Neural progenitor cell (in vitro differentiated cells): ENCODE measurements around the gene PSMC4. TPM values are rescaled to one million over a fixed set of nuclear protein-coding genes. Genes with fewer than 3 reads are reported as not detected.

Experiments used
- DNase-seq: peaks from one replicate; pipeline ENCODE4 v3.0.0-alpha.2; 2016; ENCODE audit warnings: low spot score
- H2AFZ ChIP-seq: fragments of 200-600 bp; sonication (generic); replicated peaks from 2 replicates; pipeline ENCODE4 v1.6.1; 2016; ENCODE audit warnings: antibody characterized with exemption
- H3F3A ChIP-seq: fragments of 200-600 bp; sonication (generic); 2 replicates; pipeline ENCODE4 v1.6.1; 2016; ENCODE audit warnings: antibody characterized with exemption, low read depth
- H3K27ac ChIP-seq: fragments of 200-600 bp; sonication (generic); 2 replicates; pipeline ENCODE4 v1.5.1; 2016; ENCODE audit warnings: mild to moderate bottlenecking
- H3K27me3 ChIP-seq: fragments of 200-600 bp; sonication (generic); 2 replicates; pipeline ENCODE4 v1.6.1; 2016; ENCODE audit warnings: mild to moderate bottlenecking, moderate library complexity
- H3K36me3 ChIP-seq: fragments of 200-600 bp; sonication (generic); 2 replicates; pipeline ENCODE4 v1.5.1; 2016
- H3K4me1 ChIP-seq: fragments of 200-600 bp; sonication (generic); 2 replicates; pipeline ENCODE4 v1.6.1; 2016; ENCODE audit warnings: mixed run types
- H3K4me2 ChIP-seq: fragments of 200-600 bp; sonication (generic); 2 replicates; pipeline ENCODE4 v1.6.1; 2016
- H3K4me3 ChIP-seq: fragments of 200-600 bp; sonication (generic); 2 replicates; pipeline ENCODE4 v1.5.1; 2016
- H3K79me2 ChIP-seq: fragments of 200-600 bp; sonication (generic); 2 replicates; pipeline ENCODE4 v1.6.1; 2016; ENCODE audit warnings: low read depth
- H3K9ac ChIP-seq: fragments of 200-600 bp; sonication (generic); 2 replicates; pipeline ENCODE4 v1.6.1; 2016
- H3K9me3 ChIP-seq: fragments of 200-600 bp; sonication (generic); 2 replicates; pipeline ENCODE4 v1.5.1; 2016; ENCODE audit warnings: low read depth
- H4K20me1 ChIP-seq: fragments of 200-600 bp; sonication (generic); 2 replicates; pipeline ENCODE4 v1.6.1; 2016; ENCODE audit warnings: low read depth
- H3K27ac Mint-ChIP-seq: 3 replicates; pipeline ENCODE4 v1.8.0; 2021; ENCODE audit warnings: mixed read lengths
- H3K27me3 Mint-ChIP-seq: 2 replicates; pipeline ENCODE4 v1.8.0; 2022; ENCODE audit warnings: low read depth, mild to moderate bottlenecking, inconsistent platforms, moderate library complexity, mixed read lengths; ENCODE audit not compliant: insufficient read depth
- H3K36me3 Mint-ChIP-seq: 3 replicates; pipeline ENCODE4 v1.8.0; 2021; ENCODE audit warnings: mixed read lengths
- H3K4me1 Mint-ChIP-seq: 3 replicates; pipeline ENCODE4 v1.8.0; 2021; ENCODE audit warnings: mixed read lengths
- H3K4me3 Mint-ChIP-seq: 3 replicates; pipeline ENCODE4 v1.8.0; 2021; ENCODE audit warnings: mild to moderate bottlenecking, moderate library complexity, mixed read lengths
- H3K9me3 Mint-ChIP-seq: 3 replicates; pipeline ENCODE4 v1.8.0; 2020; ENCODE audit warnings: mixed read lengths
- EZH2 ChIP-seq: fragments of 200-600 bp; sonication (generic); IDR thresholded peaks from 2 replicates; pipeline ENCODE4 v1.6.1; 2017; ENCODE audit warnings: antibody characterized with exemption, mild to moderate bottlenecking, moderate library complexity
- EZH2phosphoT487 ChIP-seq: fragments of 200-600 bp; sonication (generic); IDR thresholded peaks from 2 replicates; pipeline ENCODE4 v1.6.1; 2017; ENCODE audit warnings: antibody characterized with exemption
- total RNA-seq: library from RNA; depleted of rRNA; stranded (reverse); fragments of >200 nt; gene quantifications from 2 replicates; pipeline ENCODE4 v1.2.3, GENCODE V29; 2015; ENCODE audit warnings: low replicate concordance
- TF ChIP-seq, protein P1 (sequence below): fragments of 200-600 bp; sonication (generic); IDR thresholded peaks from 2 replicates; pipeline ENCODE4 v1.5.1; 2017; ENCODE audit warnings: antibody characterized with exemption, mild to moderate bottlenecking

The PSMC4 gene
- total RNA-seq, 1 donor from 2014 or later, result 68.7 TPM

DNA sequence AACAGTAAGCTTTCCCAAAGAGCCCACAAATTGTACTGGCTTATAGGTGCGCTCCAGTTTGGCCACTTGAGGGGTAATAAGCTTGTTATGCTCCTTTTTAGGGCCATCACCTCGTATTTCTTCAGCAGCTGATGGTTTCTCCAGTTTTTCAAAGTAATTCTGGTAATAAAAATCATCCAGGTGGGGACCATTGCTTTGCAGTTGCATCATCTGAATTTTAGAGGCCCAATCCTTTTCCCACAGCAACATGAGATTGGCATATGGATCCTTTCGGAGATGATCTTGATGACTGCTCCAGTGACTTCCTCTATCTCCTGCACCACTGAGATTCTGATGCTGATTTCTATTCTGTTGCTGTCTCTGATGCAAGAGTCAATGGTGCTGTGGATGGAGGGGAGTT, 53.0 kb downstream of the PSMC4 start:
- Histone ChIP-seq H3K4me1 (no peaks in the 10 kb centered on the region), H3F3A (peaks cover 4% of the 10 kb centered on the region), H3K9ac (no peak overlapping the region), H4K20me1 (no peaks in the 10 kb centered on the region), H3K27ac (no peak overlapping the region), H3K9me3 (peaks cover 26% of the 10 kb centered on the region), H3K27me3 (no peaks in the 10 kb centered on the region), H3K36me3 (peaks cover 6% of the 10 kb centered on the region), H3K79me2 (no peaks in the 10 kb centered on the region), H3K4me2 (no peak overlapping the region), H2AFZ (no peak overlapping the region), H3K4me3 (no peak overlapping the region)
- DNase-seq, result no peak
- no peak overlapping the region for H3K4me3 Mint-ChIP-seq
- no peak overlapping the region for H3K27ac Mint-ChIP-seq
- H3K27me3 Mint-ChIP-seq, result peaks cover 4% of the 10 kb centered on the region
- peaks cover 14% of the 10 kb centered on the region for H3K36me3 Mint-ChIP-seq
- peaks cover 64% of the 10 kb centered on the region for H3K9me3 Mint-ChIP-seq
- TF ChIP-seq EZH2phosphoT487, result no peak
- no peak for TF ChIP-seq EZH2
- TF ChIP-seq, protein P1, sequence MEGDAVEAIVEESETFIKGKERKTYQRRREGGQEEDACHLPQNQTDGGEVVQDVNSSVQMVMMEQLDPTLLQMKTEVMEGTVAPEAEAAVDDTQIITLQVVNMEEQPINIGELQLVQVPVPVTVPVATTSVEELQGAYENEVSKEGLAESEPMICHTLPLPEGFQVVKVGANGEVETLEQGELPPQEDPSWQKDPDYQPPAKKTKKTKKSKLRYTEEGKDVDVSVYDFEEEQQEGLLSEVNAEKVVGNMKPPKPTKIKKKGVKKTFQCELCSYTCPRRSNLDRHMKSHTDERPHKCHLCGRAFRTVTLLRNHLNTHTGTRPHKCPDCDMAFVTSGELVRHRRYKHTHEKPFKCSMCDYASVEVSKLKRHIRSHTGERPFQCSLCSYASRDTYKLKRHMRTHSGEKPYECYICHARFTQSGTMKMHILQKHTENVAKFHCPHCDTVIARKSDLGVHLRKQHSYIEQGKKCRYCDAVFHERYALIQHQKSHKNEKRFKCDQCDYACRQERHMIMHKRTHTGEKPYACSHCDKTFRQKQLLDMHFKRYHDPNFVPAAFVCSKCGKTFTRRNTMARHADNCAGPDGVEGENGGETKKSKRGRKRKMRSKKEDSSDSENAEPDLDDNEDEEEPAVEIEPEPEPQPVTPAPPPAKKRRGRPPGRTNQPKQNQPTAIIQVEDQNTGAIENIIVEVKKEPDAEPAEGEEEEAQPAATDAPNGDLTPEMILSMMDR, result no peak
- H3K4me1 Mint-ChIP-seq, result no peaks in the 10 kb centered on the region

DNA sequence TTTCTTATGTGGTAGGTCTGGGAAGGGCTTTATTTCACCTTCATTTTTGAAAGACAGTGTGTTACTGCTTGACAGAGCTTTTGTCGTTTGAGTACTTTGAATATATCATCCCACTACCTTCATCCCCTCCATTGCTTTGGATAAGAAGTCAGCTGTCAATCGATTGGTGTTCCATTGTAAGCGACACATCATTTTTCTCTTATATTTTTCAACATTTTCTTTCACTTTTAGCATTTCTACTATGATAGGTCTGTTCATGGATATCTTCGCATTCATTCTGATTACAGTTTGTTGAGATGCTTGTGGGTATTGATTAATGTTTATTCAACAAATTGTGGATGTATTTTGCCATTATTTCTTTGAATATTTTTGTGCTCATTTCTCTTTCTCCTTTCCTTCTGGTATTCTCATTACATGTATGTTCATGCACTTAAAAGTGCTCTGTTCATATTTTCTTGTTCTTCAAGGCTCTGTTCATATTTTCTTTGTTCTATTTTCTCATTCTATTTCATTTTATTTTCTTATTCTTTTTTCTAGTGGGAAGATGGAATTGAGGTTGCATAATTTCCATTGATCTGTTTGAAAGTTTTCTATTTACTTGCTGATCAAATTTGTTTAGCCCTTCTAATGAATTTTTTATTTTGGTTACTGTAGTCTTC, 55.1 kb downstream of the PSMC4 start:
- Histone ChIP-seq H3K4me2 (no peak overlapping the region), H4K20me1 (no peaks in the 10 kb centered on the region), H3K27me3 (no peaks in the 10 kb centered on the region), H3K4me1 (no peaks in the 10 kb centered on the region), H3K4me3 (no peak overlapping the region), H3K9me3 (peaks cover 41% of the 10 kb centered on the region), H3K36me3 (peaks cover 6% of the 10 kb centered on the region), H3K9ac (no peak overlapping the region), H3F3A (peaks cover 4% of the 10 kb centered on the region), H2AFZ (no peak overlapping the region), H3K79me2 (no peaks in the 10 kb centered on the region), H3K27ac (no peak overlapping the region)
- DNase-seq, result no peak
- Mint-ChIP-seq H3K27ac (no peak overlapping the region), H3K27me3 (peaks cover 6% of the 10 kb centered on the region), H3K4me1 (no peaks in the 10 kb centered on the region), H3K9me3 (peaks cover 74% of the 10 kb centered on the region), H3K4me3 (no peak overlapping the region), H3K36me3 (peaks cover 22% of the 10 kb centered on the region)
- TF ChIP-seq EZH2 (no peak), EZH2phosphoT487 (no peak)
- TF ChIP-seq, protein P1, result no peak

DNA sequence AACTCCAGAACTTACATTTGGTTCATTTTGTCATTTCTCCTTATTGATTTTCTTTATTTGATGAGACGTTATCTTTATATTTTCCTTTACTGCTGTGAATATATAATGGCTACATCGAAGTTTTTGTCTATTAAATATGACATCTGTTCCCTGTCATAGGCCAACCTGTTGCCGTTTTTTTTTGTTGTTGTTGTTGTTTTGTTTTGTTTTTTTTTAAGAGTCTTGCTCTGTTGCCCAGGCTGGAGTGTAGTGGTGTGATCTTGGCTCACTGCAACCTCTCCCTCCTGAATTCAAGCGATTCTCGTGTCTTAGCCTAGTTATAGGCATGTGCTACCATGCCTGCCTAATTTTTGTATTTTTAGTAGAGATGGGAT, 55.6 kb downstream of the PSMC4 start:
- H3K27me3 Mint-ChIP-seq, result peaks cover 6% of the 10 kb centered on the region
- no peak for DNase-seq
- peaks cover 6% of the 10 kb centered on the region for H3K36me3 ChIP-seq
- H3K36me3 Mint-ChIP-seq, result peaks cover 22% of the 10 kb centered on the region
- no peaks in the 10 kb centered on the region for H3K4me1 ChIP-seq
- TF ChIP-seq, protein P1, result no peak
- no peak for TF ChIP-seq EZH2
- no peak for TF ChIP-seq EZH2phosphoT487
- H3K9ac ChIP-seq, result no peak overlapping the region
- H3F3A ChIP-seq, result peaks cover 4% of the 10 kb centered on the region
- H3K27ac Mint-ChIP-seq, result no peak overlapping the region
- H3K27me3 ChIP-seq, result no peaks in the 10 kb centered on the region
- H3K9me3 Mint-ChIP-seq, result peaks cover 73% of the 10 kb centered on the region
- H3K4me2 ChIP-seq, result no peak overlapping the region
- H3K4me3 Mint-ChIP-seq, result no peak overlapping the region
- no peak overlapping the region for H3K27ac ChIP-seq
- no peaks in the 10 kb centered on the region for H4K20me1 ChIP-seq
- peaks cover 43% of the 10 kb centered on the region for H3K9me3 ChIP-seq
- H3K4me3 ChIP-seq, result no peak overlapping the region
- H3K4me1 Mint-ChIP-seq, result no peaks in the 10 kb centered on the region
- no peaks in the 10 kb centered on the region for H3K79me2 ChIP-seq
- H2AFZ ChIP-seq, result no peak overlapping the region

Other genes starting within 250 kb of the PSMC4 start
- not detected in 2 replicates for gene CLC, start 233.1 kb upstream of the PSMC4 start, total RNA-seq
- not detected in 2 replicates for gene LEUTX, start 192.3 kb upstream of the PSMC4 start, total RNA-seq
- 7.8 and 26.8 TPM in 2 replicates for gene DYRK1B, start 137.0 kb upstream of the PSMC4 start, total RNA-seq
- gene FBL, start 124.8 kb upstream of the PSMC4 start, total RNA-seq, result 386 and 428 TPM in 2 replicates
- 0.06 and 0.22 TPM in 2 replicates for gene FCGBP, start 36.5 kb upstream of the PSMC4 start, total RNA-seq
- 5.0 and 8.2 TPM in 2 replicates for gene ZNF546, start 25.9 kb downstream of the PSMC4 start, total RNA-seq
- 20.3 and 30.5 TPM in 2 replicates for gene ZNF780B, start 85.1 kb downstream of the PSMC4 start, total RNA-seq
- gene ZNF780A, start 119.8 kb downstream of the PSMC4 start, total RNA-seq, result 30.2 and 32.9 TPM in 2 replicates
- 5.7 and 21.6 TPM in 2 replicates for gene MAP3K10, start 220.3 kb downstream of the PSMC4 start, total RNA-seq
- gene TTC9B, start 247.2 kb downstream of the PSMC4 start, total RNA-seq, result not detected in 2 replicates